ENCODE data around the gene PLPP3.

PLPP3 gene

GRCh38 chr1:56493826-56494225 lies 85.5 kb downstream of the PLPP3 start:
- no peak for DNase-seq

- no peak for DNase-seq
Measured at GRCh38 chr1:56491441-56491840, 87.9 kb downstream of the PLPP3 start.

GRCh38 chr1:56490619-56491018 lies 88.7 kb downstream of the PLPP3 start:
- DNase-seq = no peak

GRCh38 chr1:56489695-56490094 lies 89.7 kb downstream of the PLPP3 start:
- no peak for DNase-seq

- DNase-seq = no peak
Measured at GRCh38 chr1:56484695-56485094, 94.7 kb downstream of the PLPP3 start.

- DNase-seq = no peak
Measured at GRCh38 chr1:56483104-56483503, 96.3 kb downstream of the PLPP3 start.

- DNase-seq = no peak
Measured at GRCh38 chr1:56482486-56482885, 96.9 kb downstream of the PLPP3 start.

GRCh38 chr1:56481140-56481694 lies 98.1 kb downstream of the PLPP3 start:
- DNase-seq = no peak

- no peak for DNase-seq
Measured at GRCh38 chr1:56478734-56479133, 100.6 kb downstream of the PLPP3 start.

GRCh38 chr1:56477164-56478111 lies 101.9 kb downstream of the PLPP3 start:
- no peak for DNase-seq

- no peak for DNase-seq
Measured at GRCh38 chr1:56473582-56474270, 105.6 kb downstream of the PLPP3 start.

GRCh38 chr1:56472860-56473259 lies 106.5 kb downstream of the PLPP3 start:
- DNase-seq = no peak

- no peak for DNase-seq
Measured at GRCh38 chr1:56469640-56470371, 109.6 kb downstream of the PLPP3 start.

- no peak for DNase-seq
Measured at GRCh38 chr1:56468518-56468917, 110.8 kb downstream of the PLPP3 start.

GRCh38 chr1:56466538-56466937 lies 112.8 kb downstream of the PLPP3 start:
- no peak for DNase-seq

GRCh38 chr1:56464294-56464693 lies 115.1 kb downstream of the PLPP3 start:
- no peak for DNase-seq

GRCh38 chr1:56463376-56463775 lies 116.0 kb downstream of the PLPP3 start:
- no peak for DNase-seq

GRCh38 chr1:56462209-56462608 lies 117.2 kb downstream of the PLPP3 start:
- DNase-seq = no peak

- DNase-seq = no peak
Measured at GRCh38 chr1:56461158-56462127, 117.9 kb downstream of the PLPP3 start.

GRCh38 chr1:56459260-56459659 lies 120.1 kb downstream of the PLPP3 start:
- no peak for DNase-seq

GRCh38 chr1:56457756-56458375 lies 121.5 kb downstream of the PLPP3 start:
- DNase-seq = no peak

Measured in cortex of kidney (tissue), 1 donor.